Breast epithelium (tissue), 4 donors: Measurements from ENCODE around the gene FAM229A. TPM values are rescaled to one million over a fixed set of nuclear protein-coding genes. Genes with fewer than 3 reads are reported as not detected.

ENCODE experiments used
- DNase-seq, 2 donors: peaks; one replicate each; pipeline ENCODE4 v3.0.0-alpha.2; 2019; ENCODE audit warnings: low spot score in 2 of 2
- H3K27ac ChIP-seq, 2 donors: fragments of 200-600 bp; sonication (generic) in 1 of 2; one replicate each; pipeline ENCODE4 v1.5.1; 2016 to 2019; ENCODE audit warnings: mild to moderate bottlenecking in 1 of 2
- H3K27me3 ChIP-seq, 2 donors: fragments of 200-600 bp; sonication (generic) in 1 of 2; one replicate each; pipeline versions ENCODE4 v1.5.1 to v1.6.0; 2017 to 2019; ENCODE audit warnings: control low read depth in 1 of 2, mild to moderate bottlenecking in 1 of 2
- H3K36me3 ChIP-seq: fragments of 200-600 bp; one replicate; pipeline ENCODE4 v1.5.1; 2019
- H3K4me1 ChIP-seq, 2 donors: fragments of 200-600 bp; sonication (generic); one replicate each; pipeline ENCODE4 v1.5.1; 2016 to 2019; ENCODE audit warnings: control low read depth in 1 of 2
- H3K4me3 ChIP-seq, 3 donors: fragments of 200-600 bp; sonication (generic); 1 replicate in 2 of 3; 2 replicates in 1 of 3; pipeline ENCODE4 v1.5.1; 2016 to 2019; ENCODE audit warnings: mild to moderate bottlenecking in 3 of 3, moderate library complexity in 2 of 3
- H3K9me3 ChIP-seq, 2 donors: fragments of 200-600 bp; sonication (generic) in 1 of 2; one replicate each; pipeline ENCODE4 v1.5.1; 2016 to 2019; ENCODE audit warnings: control low read depth in 1 of 2
- CTCF ChIP-seq, 3 donors: fragments of 450-650 bp; IDR thresholded peaks; one replicate each; pipeline ENCODE4 v1.5.1; 2016 to 2017; ENCODE audit warnings: antibody characterized with exemption in 3 of 3, mild to moderate bottlenecking in 3 of 3, moderate library complexity in 3 of 3
- POLR2A ChIP-seq: fragments of 450-650 bp; IDR thresholded peaks from one replicate; pipeline ENCODE4 v1.6.1; 2016; ENCODE audit warnings: antibody characterized with exemption, mild to moderate bottlenecking, moderate library complexity
- POLR2AphosphoS5 ChIP-seq, 3 donors: sonication (generic); formaldehyde crosslinking; IDR thresholded peaks; one replicate each; pipeline ENCODE4 v1.6.1; 2017; ENCODE audit warnings: antibody characterized with exemption in 3 of 3
- intact Hi-C: fragments of 100-400 bp; cut with DNase I; formaldehyde crosslinking; loops from one replicate; pipeline ENCODE4 v1.15.1; 2023; ENCODE audit warnings: low total_unique reads
- total RNA-seq, 3 donors: library from RNA; depleted of rRNA; stranded (reverse); fragments of >200 nt; gene quantifications; one replicate each; pipeline ENCODE4 v1.1.0, GENCODE V29; 2016

FAM229A gene
- total RNA-seq, 3 donors from 2014 or later: 8.8 to 15.8 (median 10.2) TPM

DNA sequence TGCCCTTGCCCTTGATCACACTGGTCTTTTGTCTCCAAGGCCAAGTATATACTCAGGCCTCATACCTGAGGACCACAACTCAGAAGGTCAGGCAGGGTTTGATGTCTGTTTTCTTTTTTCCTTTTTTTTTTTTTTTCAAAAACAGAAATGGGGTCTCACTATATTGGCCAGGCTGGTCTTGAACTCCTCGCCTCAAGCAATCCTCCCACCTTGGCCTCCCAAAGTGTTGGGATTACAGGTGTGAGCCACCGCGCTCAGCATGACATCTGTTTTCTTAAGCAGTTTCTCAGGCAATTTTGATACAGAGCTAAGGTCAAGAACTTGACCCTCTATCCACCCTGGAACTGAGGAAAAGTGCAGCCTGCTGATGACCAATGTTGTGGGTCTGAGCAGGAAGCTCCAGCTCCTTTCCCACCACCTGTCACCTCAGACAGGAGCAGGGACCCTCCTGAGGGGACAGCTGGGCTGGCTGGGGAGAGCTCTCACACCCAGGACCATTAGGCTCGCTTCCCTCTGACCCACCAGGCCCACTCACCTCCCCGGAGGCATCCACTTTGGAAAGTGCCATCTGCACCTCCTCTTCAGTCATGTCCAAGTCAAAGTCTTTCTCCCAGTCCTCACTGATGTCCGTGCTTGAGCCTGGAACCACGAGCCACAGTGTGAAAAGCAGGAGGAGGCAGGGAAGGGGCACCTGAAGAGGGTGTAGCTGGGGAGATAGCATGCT, 5.8 kb upstream of the FAM229A start:
- Histone ChIP-seq H3K36me3 (peaks cover 18% of the 10 kb centered on the region), H3K4me3 (no peak overlapping the region), H3K27me3 (no peaks in the 10 kb centered on the region), H3K4me1 (no peaks in the 10 kb centered on the region), H3K9me3 (no peaks in the 10 kb centered on the region), H3K27ac (no peak overlapping the region)
- intact Hi-C loops: no loop called here
- TF ChIP-seq CTCF (IDR thresholded peaks at IDR 0.05) (no peak), POLR2A (no peak), POLR2AphosphoS5 (IDR thresholded peaks at IDR 0.05) (no peak)
- DNase-seq: no peak

- Histone ChIP-seq H3K27me3 (no peaks in the 10 kb centered on the region), H3K4me3 (no peak overlapping the region), H3K9me3 (no peaks in the 10 kb centered on the region), H3K4me1 (peaks cover 0 to 5% of the 10 kb centered on the region in 2 donors), H3K36me3 (peaks cover 18% of the 10 kb centered on the region), H3K27ac (no peak overlapping the region)
- TF ChIP-seq POLR2AphosphoS5 (IDR thresholded peaks at IDR 0.05): no peak
- TF ChIP-seq POLR2A: no peak
- TF ChIP-seq CTCF (IDR thresholded peaks at IDR 0.05): no peak
- intact Hi-C loops: no loop called here
- no peak for DNase-seq
Measured at GRCh38 chr1:32365445-32365844, 3.2 kb upstream of the FAM229A start.

DNA sequence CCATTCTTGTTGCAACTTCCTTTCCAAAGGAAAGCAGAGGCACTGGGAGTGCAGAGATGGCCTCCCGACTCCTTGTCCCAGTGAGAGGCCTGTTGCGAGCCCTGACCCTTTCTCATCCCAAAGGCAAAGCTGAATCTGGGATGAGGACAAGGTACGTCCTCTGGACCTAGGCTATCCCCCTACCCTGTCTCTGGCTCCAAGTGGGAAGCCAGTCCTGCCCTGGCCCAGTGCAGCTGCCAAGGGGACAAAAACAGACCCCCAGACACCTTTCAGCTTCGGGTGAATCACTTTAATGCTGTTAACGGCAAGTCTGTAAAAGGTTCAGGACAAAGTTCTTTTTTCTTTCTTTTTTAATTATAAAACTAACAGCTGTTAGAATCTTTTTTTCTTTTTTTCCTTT, 2.6 kb upstream of the FAM229A start:
- intact Hi-C loops: no loop called here
- TF ChIP-seq POLR2AphosphoS5 (IDR thresholded peaks at IDR 0.05): no peak
- TF ChIP-seq CTCF (IDR thresholded peaks at IDR 0.05): no peak
- no peak for TF ChIP-seq POLR2A
- peaks cover 18% of the 10 kb centered on the region for H3K36me3 ChIP-seq
- peaks cover 0 to 5% of the 10 kb centered on the region in 2 donors for H3K4me1 ChIP-seq
- no peak for DNase-seq
- no peak overlapping the region for H3K4me3 ChIP-seq
- H3K27ac ChIP-seq: peak overlapping the region in 1 of 2 donors; percentile 17
- H3K27me3 ChIP-seq: no peaks in the 10 kb centered on the region
- H3K9me3 ChIP-seq: no peaks in the 10 kb centered on the region

GRCh38 chr1:32363713-32364112, 1.4 kb upstream of the FAM229A start:
- H3K4me1 ChIP-seq: peaks cover 0 to 5% of the 10 kb centered on the region in 2 donors
- H3K4me3 ChIP-seq: no peak overlapping the region
- peak overlapping the region in 1 of 2 donors; percentile 22 for H3K27ac ChIP-seq
- intact Hi-C loops: no loop called here
- TF ChIP-seq CTCF (IDR thresholded peaks at IDR 0.05) (no peak), POLR2AphosphoS5 (IDR thresholded peaks at IDR 0.05) (peak in 1 of 3 donors; percentile 33)
- no peaks in the 10 kb centered on the region for H3K27me3 ChIP-seq
- peaks cover 18% of the 10 kb centered on the region for H3K36me3 ChIP-seq
- peak in 1 of 2 donors; percentile 65 for DNase-seq
- no peaks in the 10 kb centered on the region for H3K9me3 ChIP-seq

- DNase-seq: no peak
- Histone ChIP-seq H3K27me3 (no peaks in the 10 kb centered on the region), H3K9me3 (no peaks in the 10 kb centered on the region), H3K36me3 (peaks cover 5% of the 10 kb centered on the region), H3K4me3 (peak overlapping the region; percentile 31 to 64 (median 55)), H3K27ac (peak overlapping the region; percentile 33 to 36), H3K4me1 (peaks cover 0 to 5% of the 10 kb centered on the region in 2 donors)
- TF ChIP-seq POLR2AphosphoS5 (IDR thresholded peaks at IDR 0.05) (peak in 1 of 3 donors; percentile 20), POLR2A (no peak), CTCF (IDR thresholded peaks at IDR 0.05) (peak in 2 of 3 donors; percentile 29 to 41)
- intact Hi-C loops: no loop called here
Measured at GRCh38 chr1:32361674-32362473, 411 bp downstream of the FAM229A start.
